ENCODE data around the gene SLC39A9. TPM values are rescaled to one million over a fixed set of nuclear protein-coding genes. Genes with fewer than 3 reads are reported as not detected.

The SLC39A9 gene
- total RNA-seq, 4 donors from 2014 or later, result 26.8 to 131 (median 38.7) TPM

DNA sequence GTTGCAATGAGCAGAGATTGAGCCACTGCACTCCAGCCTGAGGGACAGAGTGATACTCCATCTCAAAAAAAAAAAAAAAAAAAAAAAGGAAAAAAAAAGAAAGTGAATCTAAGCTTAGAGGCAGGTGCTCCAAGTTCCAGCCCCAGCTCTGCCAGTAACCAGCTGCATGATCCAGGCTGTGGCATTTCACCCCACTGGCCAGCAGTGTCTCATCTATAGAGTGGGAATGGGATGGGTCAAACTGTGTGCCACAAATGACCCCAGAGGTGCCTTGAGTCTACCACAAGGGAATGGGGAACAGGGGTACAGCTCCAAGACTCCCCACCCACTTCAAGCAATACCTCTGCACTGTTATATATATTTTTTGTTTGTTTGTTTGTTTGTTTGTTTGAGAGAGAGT, 91.0 kb downstream of the SLC39A9 start:
- H3K27ac ChIP-seq, result no peak overlapping the region
- no peaks in the 10 kb centered on the region for H3K9me3 ChIP-seq
- intact Hi-C loops (cut with DNase I; ENCODE audit: low total_unique reads), result no loop called here

GRCh38 chr14:69490219-69490918, 91.9 kb downstream of the SLC39A9 start:
- Histone ChIP-seq H3K4me3 (no peak overlapping the region), H3K27me3 (no peaks in the 10 kb centered on the region), H3K4me1 (no peaks in the 10 kb centered on the region), H3K9me3 (no peaks in the 10 kb centered on the region), H3K36me3 (no peaks in the 10 kb centered on the region), H3K27ac (no peak overlapping the region)
- intact Hi-C loops (cut with DNase I; ENCODE audit: low total_unique reads), result no loop called here
- DNase-seq, result no peak
- TF ChIP-seq, protein P1, sequence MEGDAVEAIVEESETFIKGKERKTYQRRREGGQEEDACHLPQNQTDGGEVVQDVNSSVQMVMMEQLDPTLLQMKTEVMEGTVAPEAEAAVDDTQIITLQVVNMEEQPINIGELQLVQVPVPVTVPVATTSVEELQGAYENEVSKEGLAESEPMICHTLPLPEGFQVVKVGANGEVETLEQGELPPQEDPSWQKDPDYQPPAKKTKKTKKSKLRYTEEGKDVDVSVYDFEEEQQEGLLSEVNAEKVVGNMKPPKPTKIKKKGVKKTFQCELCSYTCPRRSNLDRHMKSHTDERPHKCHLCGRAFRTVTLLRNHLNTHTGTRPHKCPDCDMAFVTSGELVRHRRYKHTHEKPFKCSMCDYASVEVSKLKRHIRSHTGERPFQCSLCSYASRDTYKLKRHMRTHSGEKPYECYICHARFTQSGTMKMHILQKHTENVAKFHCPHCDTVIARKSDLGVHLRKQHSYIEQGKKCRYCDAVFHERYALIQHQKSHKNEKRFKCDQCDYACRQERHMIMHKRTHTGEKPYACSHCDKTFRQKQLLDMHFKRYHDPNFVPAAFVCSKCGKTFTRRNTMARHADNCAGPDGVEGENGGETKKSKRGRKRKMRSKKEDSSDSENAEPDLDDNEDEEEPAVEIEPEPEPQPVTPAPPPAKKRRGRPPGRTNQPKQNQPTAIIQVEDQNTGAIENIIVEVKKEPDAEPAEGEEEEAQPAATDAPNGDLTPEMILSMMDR (IDR thresholded peaks at IDR 0.05), result no peak
- TF ChIP-seq POLR2A (IDR thresholded peaks at IDR 0.05), result no peak

More for the DNA sequence above, 91.0 kb downstream of the SLC39A9 start:
- DNase-seq, result no peak
- Histone ChIP-seq H3K27me3 (peaks cover 0 to 8% of the 10 kb centered on the region in 2 donors), H3K4me1 (peaks cover 0 to 4% of the 10 kb centered on the region in 2 donors), H3K4me3 (no peak overlapping the region), H3K36me3 (no peaks in the 10 kb centered on the region)
- no peak for TF ChIP-seq POLR2A (IDR thresholded peaks at IDR 0.05)
- TF ChIP-seq, protein P1 (IDR thresholded peaks at IDR 0.05), result no peak

DNA sequence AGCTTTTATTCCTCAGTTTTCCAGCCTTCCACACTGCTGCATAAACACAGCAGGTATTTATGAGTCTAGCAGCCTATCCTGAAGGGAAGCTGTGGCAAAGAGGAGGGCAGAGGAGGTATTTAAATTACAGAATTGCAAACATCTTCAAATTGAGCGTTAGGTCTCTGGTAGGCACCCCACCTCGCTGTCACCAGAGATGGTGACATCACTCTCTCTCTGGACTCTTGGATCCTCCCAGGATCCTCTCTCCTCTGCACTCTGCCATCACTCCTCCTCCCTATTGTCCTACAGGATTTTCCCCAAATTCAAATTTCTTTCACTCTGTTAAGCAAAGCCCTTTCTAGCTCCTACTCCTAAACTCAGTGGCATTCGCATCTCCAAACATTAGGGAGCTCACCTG, 92.7 kb downstream of the SLC39A9 start:
- no peak for DNase-seq
- Histone ChIP-seq H3K9me3 (no peaks in the 10 kb centered on the region), H3K4me3 (no peak overlapping the region), H3K4me1 (no peaks in the 10 kb centered on the region), H3K36me3 (no peaks in the 10 kb centered on the region), H3K27me3 (no peaks in the 10 kb centered on the region), H3K27ac (no peak overlapping the region)
- no peak for TF ChIP-seq POLR2A (IDR thresholded peaks at IDR 0.05)
- TF ChIP-seq, protein P1 (IDR thresholded peaks at IDR 0.05), result no peak
- intact Hi-C loops (cut with DNase I; ENCODE audit: low total_unique reads), result no loop called here

DNA sequence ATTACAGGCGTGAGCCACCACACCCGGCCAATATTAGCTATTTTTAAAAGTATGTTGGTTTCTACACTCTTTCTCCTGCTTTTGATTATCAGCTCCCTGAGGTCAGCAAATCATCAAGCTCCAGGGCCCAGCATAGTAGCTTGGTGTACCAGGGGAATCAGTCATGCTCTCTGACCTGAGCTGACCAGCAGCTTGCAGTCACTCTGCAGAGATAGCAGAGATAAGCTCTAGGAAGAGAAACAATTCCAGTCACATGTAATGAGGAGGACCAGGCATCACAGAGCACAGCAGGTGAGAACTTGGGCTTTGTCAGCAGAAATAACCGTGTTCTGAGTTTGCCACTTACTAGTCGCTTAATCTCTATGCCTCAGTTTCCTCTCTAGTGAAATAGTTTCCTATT, 94.5 kb downstream of the SLC39A9 start:
- intact Hi-C loops (cut with DNase I; ENCODE audit: low total_unique reads), result no loop called here
- no peaks in the 10 kb centered on the region for H3K36me3 ChIP-seq
- TF ChIP-seq, protein P1 (IDR thresholded peaks at IDR 0.05), result no peak
- no peak for TF ChIP-seq POLR2A (IDR thresholded peaks at IDR 0.05)
- no peaks in the 10 kb centered on the region for H3K4me1 ChIP-seq
- H3K27me3 ChIP-seq, result no peaks in the 10 kb centered on the region
- H3K27ac ChIP-seq, result no peak overlapping the region
- no peaks in the 10 kb centered on the region for H3K9me3 ChIP-seq
- H3K4me3 ChIP-seq, result no peak overlapping the region
- DNase-seq, result no peak

GRCh38 chr14:69493791-69494190, 95.3 kb downstream of the SLC39A9 start:
- Histone ChIP-seq H3K27me3 (no peaks in the 10 kb centered on the region), H3K27ac (no peak overlapping the region), H3K4me3 (no peak overlapping the region), H3K36me3 (no peaks in the 10 kb centered on the region), H3K9me3 (no peaks in the 10 kb centered on the region), H3K4me1 (no peaks in the 10 kb centered on the region)
- TF ChIP-seq, protein P1 (IDR thresholded peaks at IDR 0.05), result no peak
- no peak for TF ChIP-seq POLR2A (IDR thresholded peaks at IDR 0.05)
- no peak for DNase-seq
- intact Hi-C loops (cut with DNase I; ENCODE audit: low total_unique reads), result no loop called here

Data from uterus (tissue), 4 donors.